ENCODE measurements around the gene UTF1. TPM values are rescaled to one million over a fixed set of nuclear protein-coding genes. Genes with fewer than 3 reads are reported as not detected.

The UTF1 gene
- total and polyA plus RNA-seq, 9 donors = 0.06 to 9.3 (median 2.5) TPM; not detected in 2

DNA sequence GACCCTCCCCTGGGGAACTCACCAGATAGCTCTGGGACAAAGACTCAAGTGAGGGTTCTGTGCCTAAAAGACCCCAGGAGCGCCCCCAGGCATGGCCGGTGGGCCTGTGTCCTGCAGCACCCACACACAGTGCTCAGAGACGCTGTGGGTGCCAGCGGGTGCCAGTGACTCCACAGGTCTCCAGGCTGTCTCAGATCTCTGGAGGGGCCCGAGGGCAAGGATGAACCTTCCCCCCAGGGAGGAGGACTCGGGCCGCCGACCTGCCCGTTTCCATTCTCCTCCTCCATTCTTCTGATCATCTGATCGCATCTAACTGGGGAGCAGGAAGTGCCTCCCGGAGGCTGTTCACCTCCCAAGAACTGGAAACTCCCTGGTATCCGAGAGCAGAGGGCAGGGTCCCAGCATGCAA lies 45.7 kb downstream of the UTF1 start:
- intact Hi-C loops (cut with DNase I) = no loop called here
- WGBS, 3 donors = 29 to 34% (median 31%) methylated on average over 8 to 12 of the region's 12 CpGs

DNA sequence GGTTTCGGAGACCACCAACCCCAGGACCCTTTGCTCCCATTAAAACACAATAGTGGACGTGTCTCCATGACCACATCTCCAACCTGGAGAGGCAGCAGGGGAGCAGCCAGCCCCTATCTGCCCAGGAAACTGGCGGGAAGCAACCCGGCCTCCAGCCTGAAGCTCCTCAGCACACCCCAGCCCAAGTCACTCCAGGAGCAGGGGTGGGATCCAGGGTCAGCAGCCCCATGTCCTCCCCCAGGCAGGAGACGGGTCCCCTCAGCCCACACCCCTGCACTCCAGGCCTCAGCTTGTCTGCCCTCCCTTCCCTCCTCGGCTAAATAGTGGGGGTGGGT lies 46.0 kb downstream of the UTF1 start:
- no peaks in the 10 kb centered on the region for H3K4me1 ChIP-seq (ENCODE audit: insufficient read depth)
- intact Hi-C loops (cut with DNase I) = no loop called here
- no peaks in the 10 kb centered on the region for H3K36me3 ChIP-seq
- H3K27me3 ChIP-seq = no peaks in the 10 kb centered on the region
- DNase-seq = no peak
- H3K27ac ChIP-seq = no peak overlapping the region
- WGBS, 3 donors = 30 to 35% (median 32%) methylated on average over 6 of the region's 6 CpGs
- no peak overlapping the region for H3K4me3 ChIP-seq
- H3K9me3 ChIP-seq = no peaks in the 10 kb centered on the region
- no peak for TF ChIP-seq EP300 (IDR thresholded peaks at IDR 0.05)
- TF ChIP-seq, protein P1, sequence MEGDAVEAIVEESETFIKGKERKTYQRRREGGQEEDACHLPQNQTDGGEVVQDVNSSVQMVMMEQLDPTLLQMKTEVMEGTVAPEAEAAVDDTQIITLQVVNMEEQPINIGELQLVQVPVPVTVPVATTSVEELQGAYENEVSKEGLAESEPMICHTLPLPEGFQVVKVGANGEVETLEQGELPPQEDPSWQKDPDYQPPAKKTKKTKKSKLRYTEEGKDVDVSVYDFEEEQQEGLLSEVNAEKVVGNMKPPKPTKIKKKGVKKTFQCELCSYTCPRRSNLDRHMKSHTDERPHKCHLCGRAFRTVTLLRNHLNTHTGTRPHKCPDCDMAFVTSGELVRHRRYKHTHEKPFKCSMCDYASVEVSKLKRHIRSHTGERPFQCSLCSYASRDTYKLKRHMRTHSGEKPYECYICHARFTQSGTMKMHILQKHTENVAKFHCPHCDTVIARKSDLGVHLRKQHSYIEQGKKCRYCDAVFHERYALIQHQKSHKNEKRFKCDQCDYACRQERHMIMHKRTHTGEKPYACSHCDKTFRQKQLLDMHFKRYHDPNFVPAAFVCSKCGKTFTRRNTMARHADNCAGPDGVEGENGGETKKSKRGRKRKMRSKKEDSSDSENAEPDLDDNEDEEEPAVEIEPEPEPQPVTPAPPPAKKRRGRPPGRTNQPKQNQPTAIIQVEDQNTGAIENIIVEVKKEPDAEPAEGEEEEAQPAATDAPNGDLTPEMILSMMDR (IDR thresholded peaks at IDR 0.05) = no peak
- TF ChIP-seq POLR2A (IDR thresholded peaks at IDR 0.05) = no peak

More for the DNA sequence above, 45.7 kb downstream of the UTF1 start:
- TF ChIP-seq, protein P1 (IDR thresholded peaks at IDR 0.05) = no peak
- no peak for TF ChIP-seq EP300 (IDR thresholded peaks at IDR 0.05)
- TF ChIP-seq POLR2A (IDR thresholded peaks at IDR 0.05) = no peak
- Histone ChIP-seq H3K27me3 (no peaks in the 10 kb centered on the region), H3K4me3 (no peak overlapping the region), H3K9me3 (no peaks in the 10 kb centered on the region), H3K36me3 (no peaks in the 10 kb centered on the region), H3K27ac (no peak overlapping the region), H3K4me1 (ENCODE audit: insufficient read depth) (no peaks in the 10 kb centered on the region)
- no peak for DNase-seq

DNA sequence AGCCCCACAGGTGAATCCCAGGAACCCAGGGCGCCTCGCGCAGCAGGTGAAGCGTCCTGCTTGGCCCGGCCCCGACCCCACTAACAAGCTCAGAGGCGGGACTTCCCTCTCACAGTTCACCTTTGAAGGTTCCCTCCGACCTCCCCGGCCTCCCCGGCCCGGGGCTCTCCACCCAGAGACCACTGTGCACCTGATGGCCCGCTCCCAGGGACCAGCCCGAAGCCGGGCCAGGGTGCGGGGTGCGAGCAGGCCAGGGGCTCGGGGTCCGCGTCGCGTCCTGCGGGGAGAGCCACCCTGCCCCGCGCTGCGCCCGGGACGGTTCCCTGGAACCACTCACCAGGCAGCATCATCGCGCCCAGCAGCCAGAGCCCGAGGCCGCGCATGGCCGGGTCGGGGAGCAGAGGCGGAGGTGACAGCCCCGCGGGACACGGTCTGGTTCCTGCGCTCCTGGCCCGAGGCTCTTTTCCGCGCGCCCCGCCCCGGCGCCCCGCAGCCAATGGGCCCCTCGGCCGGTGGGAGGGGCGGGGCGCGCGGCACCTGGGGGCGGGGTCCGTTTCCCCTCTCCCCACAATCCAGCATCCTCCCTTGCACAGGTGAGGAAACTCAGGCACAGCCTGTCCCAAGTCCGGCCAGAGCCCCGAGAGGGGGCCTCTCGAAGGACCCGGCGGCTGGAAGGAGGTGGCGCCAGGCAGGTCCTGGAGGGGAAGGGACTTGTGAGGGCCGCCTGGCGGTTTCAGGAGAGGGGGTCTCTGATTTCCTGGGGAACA lies 46.6 kb downstream of the UTF1 start, which contains the start of gene ADAM8:
ADAM8 (minus strand) TSS at position 434 of the 767 bp plus-strand sequence; CDS start at position 383, 51 bp downstream.
- no peaks in the 10 kb centered on the region for H3K36me3 ChIP-seq
- intact Hi-C loops (cut with DNase I) = no loop called here

DNA sequence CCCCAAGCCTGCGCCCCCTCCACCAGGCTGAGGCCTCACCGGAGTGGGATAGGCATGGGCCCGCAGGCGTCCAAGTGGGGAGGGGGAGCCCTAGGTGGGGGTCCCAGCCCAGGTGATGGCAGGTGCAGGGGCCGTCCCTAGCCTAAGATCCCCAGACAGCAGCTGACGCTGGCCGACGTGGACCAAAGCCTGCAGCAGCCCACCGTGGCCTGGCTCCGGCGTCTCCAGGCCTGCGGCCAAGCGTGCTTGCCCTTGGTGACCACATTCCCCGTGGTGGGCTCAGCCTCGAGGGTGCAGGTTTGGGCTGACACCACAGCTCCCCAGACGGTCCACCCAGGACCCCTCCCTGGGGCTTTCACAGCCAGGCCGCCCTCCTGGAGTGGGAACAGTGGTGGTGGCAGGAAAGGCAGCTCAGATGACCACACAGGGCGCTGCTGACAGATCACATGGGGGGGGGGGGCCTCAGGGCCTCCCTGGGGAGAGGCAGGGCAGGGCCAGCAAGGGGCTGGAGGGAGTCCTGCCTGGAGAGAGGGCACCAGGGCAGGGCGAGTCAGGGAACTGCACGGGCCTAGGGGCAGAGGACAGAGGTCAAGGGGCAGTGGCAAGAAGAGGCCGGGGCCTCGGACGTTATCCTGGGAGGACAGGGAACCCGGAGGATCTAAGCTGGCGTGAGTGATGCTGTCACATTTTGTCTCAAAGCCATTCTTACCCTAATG lies 47.4 kb downstream of the UTF1 start:
- no peaks in the 10 kb centered on the region for H3K4me1 ChIP-seq (ENCODE audit: insufficient read depth)
- no peaks in the 10 kb centered on the region for H3K27me3 ChIP-seq
- TF ChIP-seq EP300 (IDR thresholded peaks at IDR 0.05) (no peak), POLR2A (IDR thresholded peaks at IDR 0.05) (no peak)
- TF ChIP-seq, protein P1 (IDR thresholded peaks at IDR 0.05) = no peak
- H3K9me3 ChIP-seq = no peaks in the 10 kb centered on the region
- no peaks in the 10 kb centered on the region for H3K36me3 ChIP-seq
- 55 to 60% (median 59%) methylated on average over 21 to 25 of the region's 25 CpGs for WGBS, 3 donors
- H3K4me3 ChIP-seq = no peak overlapping the region
- DNase-seq = no peak
- intact Hi-C loops (cut with DNase I) = no loop called here
- no peak overlapping the region for H3K27ac ChIP-seq

More for the DNA sequence above, 46.6 kb downstream of the UTF1 start, which contains the start of gene ADAM8:
- 5 to 13% (median 7%) methylated on average over 27 to 63 of the region's 63 CpGs for WGBS, 3 donors
- no peak for DNase-seq
- Histone ChIP-seq H3K4me3 (no peak within 1 kb of the TSS), H3K27ac (no peak within 1 kb of the TSS), H3K9me3 (no peaks in the 10 kb centered on the region), H3K27me3 (no peaks in the 10 kb centered on the region), H3K4me1 (ENCODE audit: insufficient read depth) (no peaks in the 10 kb centered on the region)
- TF ChIP-seq, protein P1 (IDR thresholded peaks at IDR 0.05) = no peak
- TF ChIP-seq EP300 (IDR thresholded peaks at IDR 0.05) (no peak), POLR2A (IDR thresholded peaks at IDR 0.05) (no peak)
